HG03432 (cell line): ENCODE data around the gene FKBP5.

Source experiments
- ATAC-seq: cut with Tn5 transposase; IDR thresholded peaks from one replicate; pipeline ENCODE4 v1.9.1; 2021; ENCODE audit warnings: mild to moderate bottlenecking, moderate library complexity; ENCODE audit not compliant: unreplicated experiment

FKBP5 gene

DNA sequence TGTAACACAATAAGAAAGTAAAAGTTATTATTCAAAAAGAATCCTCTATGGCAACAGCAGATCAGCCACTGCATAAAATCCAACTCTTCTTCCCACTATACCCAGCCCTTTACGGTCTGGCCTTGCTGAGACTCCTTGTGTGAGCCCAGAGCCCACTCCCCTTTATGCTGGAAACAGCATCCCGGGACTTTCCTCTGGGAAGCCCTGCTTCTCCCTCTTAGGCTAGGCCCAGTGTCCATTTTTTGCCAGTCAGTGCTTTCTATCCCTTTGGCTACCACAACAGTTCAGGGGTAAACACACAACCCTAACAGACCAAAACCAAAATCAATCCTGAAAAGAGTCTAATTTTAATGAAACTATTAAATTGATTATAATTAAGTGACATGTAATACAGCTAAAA lies 20.6 kb downstream of the FKBP5 start:
- ATAC-seq: no peak

DNA sequence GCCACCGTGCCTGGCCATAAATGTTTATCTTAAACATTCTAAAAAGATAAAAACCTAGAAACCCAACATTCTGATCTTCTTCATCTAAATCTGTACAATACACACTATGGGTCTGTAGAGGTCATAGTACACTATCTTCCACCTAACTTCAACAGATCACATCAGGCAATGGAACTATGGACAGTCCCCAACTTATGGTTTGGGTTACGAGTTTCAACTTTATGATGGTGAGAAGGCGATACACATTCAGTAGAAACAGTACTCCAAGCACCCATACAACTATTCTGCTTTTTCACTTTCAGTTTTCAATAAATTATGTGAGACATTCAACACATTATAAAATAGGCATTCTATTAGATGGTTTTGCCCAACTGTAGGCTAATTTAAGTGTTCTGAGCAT lies 23.1 kb downstream of the FKBP5 start:
- ATAC-seq: no peak

DNA sequence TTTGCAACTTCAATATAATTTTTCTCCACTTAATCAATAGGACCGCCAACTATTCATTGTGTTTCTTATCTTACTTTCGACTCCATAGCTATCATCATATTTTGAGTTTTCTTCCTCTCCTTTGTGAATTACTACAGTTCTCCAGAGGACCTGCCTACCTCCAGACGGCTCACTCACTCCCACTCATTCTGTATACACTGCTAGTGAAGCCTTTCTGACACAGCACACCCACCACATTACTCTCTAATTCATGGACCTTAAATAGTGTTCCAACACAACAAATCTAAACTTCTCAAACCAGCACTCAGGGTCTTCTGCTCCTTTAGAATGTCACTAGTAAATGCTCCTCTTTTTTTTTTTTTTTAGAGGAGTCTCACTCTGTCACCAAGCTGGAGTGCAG lies 23.8 kb downstream of the FKBP5 start:
- no peak for ATAC-seq

DNA sequence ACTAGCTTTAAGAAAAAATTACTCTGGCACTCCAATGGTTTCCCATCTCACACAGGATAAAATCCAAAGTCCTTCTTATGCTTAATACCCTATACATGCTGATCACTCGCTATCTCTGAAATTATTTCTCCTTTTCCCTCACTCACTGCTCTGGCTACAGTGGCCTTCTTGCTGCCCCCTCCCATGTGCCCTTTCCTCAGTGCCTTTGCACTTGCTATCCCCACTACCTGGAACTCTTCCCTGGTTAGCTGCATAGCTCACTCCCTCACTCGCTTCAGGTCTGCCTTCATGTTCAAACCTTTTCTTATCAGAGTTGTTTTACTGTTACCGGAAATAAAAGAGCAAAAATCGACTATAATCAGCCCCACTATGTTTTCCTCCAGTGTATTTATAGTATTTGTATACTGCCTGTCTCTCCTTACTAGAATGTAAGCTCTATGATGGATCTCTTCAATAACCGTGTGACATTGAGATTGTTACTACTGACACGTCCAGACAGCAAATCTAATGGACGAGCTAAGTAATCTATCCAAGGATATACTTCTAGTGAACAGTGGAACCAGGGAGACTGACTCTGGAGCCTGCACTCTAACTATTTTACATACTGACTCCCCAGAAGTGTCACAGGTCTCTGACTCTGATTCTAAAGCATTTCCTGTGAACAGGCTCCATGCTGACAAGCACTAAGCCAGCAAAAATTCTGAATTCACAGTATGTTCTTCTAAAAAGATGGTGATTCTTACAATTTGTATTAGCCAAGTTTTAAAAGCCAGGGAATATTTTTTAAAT lies 25.1 kb downstream of the FKBP5 start:
- ATAC-seq: no peak

DNA sequence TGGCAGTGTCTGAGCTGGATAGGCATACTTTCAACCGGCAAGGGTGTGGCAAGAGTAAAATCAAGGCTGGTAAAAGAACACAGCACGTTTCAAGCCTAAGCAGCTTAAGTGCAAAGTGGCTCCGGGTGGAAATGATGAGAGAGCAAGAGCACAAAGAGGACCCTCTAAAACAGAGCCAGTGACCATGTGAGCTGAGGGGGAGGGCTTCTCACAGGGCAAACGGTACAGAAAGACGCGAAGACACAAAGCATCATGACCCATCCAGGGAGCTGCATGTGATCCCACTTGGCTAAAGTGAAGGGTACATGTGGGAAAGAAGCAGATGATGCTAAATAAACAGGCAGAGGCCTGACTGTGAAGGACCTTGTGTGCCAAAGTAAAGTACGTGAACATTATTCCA lies 25.7 kb downstream of the FKBP5 start:
- no peak for ATAC-seq

DNA sequence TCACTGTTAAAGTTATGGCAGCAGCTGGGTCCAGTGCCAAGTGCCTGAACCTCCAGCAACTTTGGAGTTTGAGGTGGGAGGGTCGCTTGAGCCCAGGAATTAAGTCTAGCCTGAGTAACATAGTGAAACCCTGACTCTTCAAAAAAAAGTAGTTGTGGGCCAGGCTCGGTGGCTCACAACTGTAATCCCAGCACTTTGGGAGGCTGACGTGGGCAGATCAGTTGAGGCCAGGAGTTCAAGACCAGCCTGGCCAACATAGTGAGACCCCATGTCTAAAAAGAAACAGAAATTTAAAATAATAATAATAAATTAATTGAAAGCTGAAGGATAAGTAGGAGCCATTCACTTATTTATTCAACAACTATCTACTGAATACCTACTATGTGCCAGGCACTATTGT lies 33.8 kb downstream of the FKBP5 start:
- no peak for ATAC-seq

DNA sequence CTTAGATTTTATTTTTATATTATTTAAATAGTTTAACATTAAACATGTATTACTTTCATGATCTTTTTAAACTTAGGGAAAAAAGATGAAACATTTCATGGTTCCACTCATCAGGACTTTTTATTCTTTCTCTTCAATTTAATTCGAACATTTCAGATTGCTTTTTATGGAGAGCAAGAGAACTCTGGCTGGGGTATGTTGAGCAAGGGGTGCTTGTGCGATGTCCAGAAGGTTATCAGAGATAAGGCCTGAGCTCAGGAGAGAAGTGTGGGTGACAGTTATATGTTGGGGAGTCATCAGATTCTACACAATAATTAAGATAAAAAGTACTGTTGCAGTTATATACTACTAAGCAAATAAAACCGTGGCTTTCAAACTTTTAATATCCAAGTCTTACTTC lies 37.5 kb downstream of the FKBP5 start:
- ATAC-seq: no peak

DNA sequence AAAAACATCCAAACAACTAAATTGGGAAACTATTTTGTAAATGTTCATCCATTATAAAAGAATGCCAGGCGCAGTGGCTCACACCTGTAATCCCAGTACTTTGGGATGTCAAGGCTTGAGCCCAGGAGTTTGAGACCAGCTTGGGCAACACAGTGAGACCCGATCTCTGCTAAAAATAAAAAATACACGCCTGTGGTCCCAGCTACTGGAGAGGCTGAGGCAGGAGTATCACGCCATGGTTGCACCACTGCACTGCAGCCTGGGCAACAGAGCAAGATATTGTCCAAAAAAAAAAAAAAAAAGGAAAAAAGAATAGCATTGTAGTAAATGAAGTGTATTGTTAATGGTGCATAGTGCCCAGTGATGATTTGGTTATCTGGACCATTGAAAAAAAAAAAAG lies 38.7 kb downstream of the FKBP5 start:
- ATAC-seq: no peak

DNA sequence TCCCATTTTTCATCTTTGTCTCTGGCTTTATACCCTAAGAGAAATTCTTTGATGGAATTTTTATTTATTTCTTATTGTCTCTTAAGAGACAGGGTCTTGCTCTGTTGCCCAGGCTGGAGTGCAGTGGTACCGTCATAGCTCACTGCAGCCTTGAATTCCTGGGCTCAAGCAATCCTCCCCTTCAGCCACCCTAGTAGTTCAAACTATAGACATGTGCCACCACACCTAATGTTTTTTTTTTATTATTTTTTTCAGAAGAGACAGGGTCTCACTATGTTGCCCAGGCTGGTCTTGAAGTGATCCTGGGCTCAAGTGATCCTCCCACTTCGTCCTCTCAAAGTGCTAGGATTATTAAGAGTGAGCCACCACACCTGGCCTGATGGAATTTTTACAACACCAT lies 40.5 kb downstream of the FKBP5 start:
- ATAC-seq: no peak

DNA sequence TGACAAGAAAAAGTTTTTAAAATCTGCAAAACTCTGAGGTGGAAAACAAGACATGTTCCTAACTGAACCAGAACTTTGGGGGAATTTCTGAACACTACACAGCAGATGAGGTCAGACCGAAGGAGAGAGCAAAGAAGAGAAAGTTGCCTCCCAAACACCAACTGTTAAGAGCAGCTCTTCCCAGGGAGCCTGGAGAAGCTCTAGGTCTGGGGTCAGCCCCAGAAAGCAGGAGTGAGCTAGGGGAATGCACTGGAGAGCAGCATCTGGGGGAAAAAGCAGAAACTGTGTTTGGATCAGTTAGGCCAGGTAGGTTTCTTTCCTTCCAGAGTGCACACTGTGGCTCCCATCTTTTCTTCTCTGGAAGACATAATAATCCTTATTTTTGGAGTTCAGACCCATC lies 41.3 kb downstream of the FKBP5 start:
- no peak for ATAC-seq

DNA sequence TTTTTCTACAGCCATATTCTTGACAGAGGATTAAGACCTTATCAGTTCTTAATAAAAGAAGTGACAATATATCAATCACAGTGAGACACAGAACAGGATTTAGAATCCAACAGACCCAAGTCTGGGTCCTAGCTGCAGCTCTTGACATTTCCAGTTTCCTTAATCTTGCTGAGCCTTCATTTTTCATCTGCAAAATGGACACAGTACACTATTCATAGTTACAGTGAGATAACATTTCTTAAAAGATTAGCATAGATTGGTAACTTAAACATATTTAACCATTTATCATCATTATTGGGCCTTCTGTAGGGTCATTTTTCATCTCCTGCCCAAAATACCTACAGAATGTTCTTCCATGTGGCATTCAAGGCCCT lies 45.6 kb downstream of the FKBP5 start:
- no peak for ATAC-seq

DNA sequence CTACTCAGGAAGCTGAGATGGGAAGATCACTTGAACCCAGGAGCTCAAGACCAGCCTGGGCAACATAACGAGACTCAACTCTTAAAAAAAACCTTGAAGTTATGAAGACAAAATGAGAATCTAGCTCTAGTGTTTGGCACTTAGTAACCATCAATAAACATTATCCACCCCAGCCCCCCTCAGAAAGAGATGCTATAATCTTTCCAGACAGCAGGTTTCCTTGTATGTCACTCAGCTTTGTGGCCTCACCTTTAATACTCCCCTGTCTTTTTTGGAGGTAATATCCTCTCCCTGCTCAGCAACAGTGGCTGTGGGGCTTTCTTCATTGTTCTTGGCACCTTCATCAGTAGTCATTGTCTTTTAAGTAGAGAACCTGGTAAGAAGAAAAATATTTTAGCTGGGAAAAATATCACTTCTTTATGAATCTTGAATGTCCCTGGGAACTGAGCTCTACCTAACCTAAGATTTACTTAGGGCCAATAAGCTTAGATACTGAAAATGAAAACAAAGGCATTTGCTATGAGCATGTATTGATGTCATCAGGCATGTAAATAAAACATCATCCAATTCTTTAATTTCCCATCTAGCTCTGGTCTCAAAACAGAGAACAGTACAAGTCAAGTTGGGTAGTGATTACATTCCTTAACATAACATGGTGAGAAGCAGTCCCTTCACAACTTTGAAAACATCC lies 46.1 kb downstream of the FKBP5 start:
- ATAC-seq: no peak

DNA sequence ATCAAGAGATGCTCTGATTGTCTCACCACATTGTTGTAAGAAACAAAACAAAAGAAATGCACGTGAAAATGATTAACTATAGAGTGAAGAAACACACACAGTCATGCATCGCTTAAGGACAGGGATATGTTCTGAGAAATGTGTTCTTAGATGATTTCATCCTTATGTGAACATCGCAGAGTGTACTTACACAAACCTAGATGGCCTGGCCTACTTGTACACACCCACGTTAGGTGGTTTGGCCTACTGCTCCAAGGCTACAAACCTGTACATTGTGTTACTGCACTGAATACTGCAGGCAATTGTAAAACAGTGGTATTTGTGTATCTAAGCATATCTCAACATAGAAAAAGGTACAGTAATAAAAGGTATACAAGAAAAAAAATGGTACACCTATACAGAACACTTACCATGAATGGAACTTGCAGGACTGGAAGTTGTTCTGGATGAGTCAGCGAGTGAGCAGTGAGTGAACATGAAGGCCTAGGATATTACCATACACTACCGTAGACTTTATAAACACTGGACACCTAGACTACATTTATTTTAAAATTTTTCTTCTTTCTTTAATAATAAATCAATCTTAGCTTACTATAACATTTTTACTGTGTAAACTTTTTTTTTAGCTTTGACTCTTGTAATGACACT lies 48.6 kb downstream of the FKBP5 start:
- no peak for ATAC-seq

DNA sequence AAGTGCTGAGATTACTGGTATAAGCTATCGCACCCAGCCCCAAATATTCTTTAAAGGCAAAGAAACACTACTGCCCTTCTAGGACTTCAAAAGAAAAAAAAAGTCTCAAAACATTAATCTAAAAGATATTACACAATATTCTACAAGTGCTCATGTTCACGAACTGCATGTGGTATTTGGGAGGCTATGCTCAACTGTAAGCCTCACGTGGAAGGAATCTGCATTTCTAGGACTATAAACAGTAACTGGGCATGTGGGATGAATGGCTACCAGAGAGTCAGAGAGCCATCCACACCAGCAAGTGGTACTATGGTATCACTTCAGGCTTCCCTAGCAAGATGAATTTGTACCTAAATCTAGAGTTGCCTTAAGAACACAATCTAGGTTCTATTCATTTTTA lies 50.0 kb downstream of the FKBP5 start:
- ATAC-seq: no peak

DNA sequence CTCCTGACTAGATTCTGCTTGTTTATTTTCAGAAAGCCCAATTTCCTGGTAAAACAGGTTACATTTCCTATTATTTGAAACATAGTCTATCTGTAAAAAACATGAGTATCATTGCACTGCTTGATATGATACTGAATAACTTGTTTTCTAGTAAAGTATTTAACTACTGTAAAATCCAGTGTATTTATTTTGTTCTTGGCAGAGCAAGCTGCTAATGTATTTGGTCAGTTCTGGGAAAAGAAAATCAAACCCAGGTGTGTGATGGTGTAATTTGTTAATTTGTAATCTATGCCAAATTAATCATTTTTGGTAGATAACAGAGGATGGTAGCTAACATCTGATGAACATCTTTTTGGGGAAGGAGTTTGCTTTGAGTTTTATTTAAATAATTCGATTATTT lies 50.8 kb downstream of the FKBP5 start:
- no peak for ATAC-seq

DNA sequence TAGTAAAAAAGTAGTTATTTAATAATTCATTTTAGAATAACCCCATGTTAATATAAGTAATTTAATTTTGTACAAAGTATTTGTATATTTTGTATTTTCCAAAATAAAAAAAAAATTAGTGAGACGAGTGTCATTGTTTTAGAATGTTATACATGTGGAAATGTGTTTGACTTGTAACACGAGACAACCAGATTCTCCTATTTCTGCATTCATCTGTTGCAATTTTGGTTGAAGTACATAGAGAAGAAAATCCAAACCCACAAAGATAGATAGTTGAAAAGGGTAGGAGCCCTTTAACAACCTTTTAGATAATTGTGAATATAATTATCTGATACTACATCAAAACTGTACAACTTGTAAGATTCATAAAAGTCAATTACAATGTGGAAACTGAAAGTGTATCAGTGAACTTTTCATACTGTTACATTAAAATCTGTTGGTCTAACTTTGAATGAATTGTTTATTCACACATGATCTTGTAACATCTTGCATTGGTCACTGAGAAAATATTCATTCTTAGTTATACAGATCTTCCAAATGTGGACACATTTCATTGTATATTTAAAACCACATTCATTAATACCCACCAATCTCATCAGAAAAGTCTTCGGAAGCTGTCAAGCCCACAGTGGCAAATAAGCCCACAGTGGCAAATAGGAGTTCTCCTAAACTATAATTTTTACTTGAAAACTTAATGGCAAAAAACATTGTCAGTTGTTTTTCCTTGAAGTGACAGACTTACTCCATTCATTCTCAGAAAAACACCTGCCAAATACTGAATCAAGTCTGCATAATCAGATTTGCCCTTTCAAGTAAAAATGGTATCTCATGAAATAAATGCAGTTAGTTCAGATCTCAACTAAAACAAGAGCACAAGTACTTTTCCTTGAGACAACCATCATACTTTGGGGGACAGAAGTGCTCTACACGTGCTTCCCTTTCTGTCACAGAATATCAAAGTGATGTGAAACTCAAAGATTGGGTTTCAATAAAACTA lies 52.8 kb downstream of the FKBP5 start:
- no peak for ATAC-seq

DNA sequence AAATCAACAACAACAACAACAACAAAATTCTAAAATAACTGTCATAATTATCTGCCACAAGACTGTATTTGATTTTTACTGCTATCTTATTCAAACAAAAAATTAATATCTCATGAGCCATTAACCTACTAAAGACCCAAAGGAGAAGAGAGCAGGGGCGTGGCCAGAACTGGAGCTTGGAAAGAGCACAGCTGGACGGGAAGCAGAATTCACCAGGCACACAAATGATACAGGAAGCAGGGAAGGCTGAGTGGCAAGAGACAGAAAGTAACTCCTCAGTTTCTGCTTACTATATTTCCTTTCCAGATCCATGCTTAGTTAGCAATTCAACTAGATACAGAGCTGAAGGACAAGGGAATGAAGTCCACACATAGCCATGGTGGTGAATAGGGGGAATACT lies 54.4 kb downstream of the FKBP5 start:
- no peak for ATAC-seq

DNA sequence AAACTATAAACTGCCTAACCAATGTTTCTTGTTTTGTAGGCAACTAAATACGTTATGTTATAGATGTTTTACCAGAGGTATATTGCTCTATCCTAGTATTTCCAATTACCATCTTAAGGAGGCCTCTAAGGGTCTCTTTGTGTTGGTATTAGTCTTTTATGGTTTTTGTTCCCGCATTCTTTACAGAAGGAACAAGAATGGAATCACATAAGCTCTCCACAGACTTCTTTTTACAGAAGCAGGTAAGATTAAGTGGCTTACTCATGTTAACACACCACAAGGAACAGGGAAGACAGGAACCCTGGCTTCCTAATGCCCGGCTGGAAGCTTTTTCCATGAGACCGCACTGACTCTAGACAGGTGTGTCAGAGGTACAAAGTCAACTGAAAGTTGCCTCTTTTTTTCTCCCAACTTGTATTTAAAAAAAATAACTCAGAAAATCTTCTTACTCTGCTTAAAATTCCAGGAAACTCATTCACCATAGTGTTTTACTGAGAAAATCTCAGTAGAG lies 55.1 kb downstream of the FKBP5 start:
- no peak for ATAC-seq

DNA sequence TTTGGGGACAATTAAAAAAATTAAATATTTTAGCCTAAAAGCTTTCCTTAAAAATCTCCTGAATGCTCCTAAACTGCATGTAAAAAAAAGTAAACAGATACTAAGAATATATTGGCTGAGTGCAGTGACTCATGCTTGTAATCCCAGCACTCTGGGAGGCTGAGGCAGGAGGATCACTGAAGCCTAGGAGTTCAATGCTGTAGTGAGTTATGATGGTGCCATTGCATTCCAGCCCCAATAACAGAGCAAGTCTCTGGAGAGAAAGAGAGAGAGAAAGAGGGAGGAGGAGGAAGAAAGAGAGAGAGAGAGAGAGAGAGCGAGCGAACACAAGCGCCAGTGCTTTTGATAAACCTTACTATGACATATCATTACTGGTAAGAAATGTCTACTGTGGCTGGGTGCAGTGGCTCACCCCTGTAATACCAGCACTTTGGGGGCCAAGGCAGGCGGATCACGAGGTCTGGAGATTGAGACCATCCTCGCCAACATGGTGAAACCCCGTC lies 58.8 kb downstream of the FKBP5 start:
- ATAC-seq: no peak

DNA sequence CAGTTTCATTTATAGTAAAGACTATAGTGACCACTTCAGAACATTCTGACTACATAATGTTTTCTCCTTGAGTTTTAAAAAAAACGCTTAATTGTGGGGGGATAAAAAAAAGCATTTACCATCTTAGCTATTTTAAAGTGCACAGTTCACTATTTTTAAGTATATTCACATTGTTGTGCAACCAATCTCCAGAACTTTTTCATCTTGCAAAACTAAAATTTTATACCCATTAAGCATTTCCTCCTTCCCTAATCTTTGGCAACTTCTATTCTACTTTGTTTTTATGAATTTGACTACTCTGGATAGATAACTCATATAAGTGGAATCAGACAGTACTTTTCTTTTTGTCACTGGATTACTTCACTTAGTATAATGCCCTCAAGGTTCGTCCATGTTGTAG lies 62.3 kb downstream of the FKBP5 start:
- ATAC-seq: no peak
